ENCODE data around the gene AAK1.

DNA sequence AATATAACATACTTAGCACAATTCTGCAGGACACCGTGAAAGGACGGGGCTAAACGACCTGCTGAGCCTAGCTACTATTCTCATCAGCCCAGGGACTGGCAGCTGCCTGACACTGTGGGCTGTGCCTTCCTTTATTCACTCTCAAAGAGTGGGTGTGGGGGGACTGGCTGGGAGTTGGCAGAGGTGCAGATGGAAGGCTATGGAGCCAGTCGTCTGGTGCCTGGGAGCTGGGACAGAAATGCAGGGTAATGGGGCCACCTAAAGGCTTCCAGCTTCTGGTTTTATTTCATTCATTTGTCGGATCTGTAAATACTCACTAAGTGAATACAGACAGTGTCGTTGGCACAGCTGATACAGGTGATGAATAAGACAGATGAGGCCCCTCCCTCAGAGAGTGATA is 150.3 kb downstream of the AAK1 start:
- TF ChIP-seq, protein P1, sequence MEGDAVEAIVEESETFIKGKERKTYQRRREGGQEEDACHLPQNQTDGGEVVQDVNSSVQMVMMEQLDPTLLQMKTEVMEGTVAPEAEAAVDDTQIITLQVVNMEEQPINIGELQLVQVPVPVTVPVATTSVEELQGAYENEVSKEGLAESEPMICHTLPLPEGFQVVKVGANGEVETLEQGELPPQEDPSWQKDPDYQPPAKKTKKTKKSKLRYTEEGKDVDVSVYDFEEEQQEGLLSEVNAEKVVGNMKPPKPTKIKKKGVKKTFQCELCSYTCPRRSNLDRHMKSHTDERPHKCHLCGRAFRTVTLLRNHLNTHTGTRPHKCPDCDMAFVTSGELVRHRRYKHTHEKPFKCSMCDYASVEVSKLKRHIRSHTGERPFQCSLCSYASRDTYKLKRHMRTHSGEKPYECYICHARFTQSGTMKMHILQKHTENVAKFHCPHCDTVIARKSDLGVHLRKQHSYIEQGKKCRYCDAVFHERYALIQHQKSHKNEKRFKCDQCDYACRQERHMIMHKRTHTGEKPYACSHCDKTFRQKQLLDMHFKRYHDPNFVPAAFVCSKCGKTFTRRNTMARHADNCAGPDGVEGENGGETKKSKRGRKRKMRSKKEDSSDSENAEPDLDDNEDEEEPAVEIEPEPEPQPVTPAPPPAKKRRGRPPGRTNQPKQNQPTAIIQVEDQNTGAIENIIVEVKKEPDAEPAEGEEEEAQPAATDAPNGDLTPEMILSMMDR (conservative IDR thresholded peaks at IDR 0.05; ENCODE audit: low read depth, low read length) = no peak
- no peak for TF ChIP-seq EZH2 (IDR thresholded peaks at IDR 0.05; ENCODE audit: low read length, unreplicated experiment)
